Testis (tissue), 2 donors: ENCODE data around the gene DDIT3.

ENCODE experiments used
- POLR2A ChIP-seq: fragments of 450-650 bp; IDR thresholded peaks from one replicate; pipeline ENCODE4 v1.6.1; 2017; ENCODE audit warnings: antibody characterized with exemption, mild to moderate bottlenecking, moderate library complexity
- TF ChIP-seq, protein P1 (sequence below), 3 experiments: fragments of 450-650 bp in 2 of 3; fragments of 200-600 bp in 1 of 3; sonication (generic) in 1 of 3; IDR thresholded peaks; one replicate each; pipeline ENCODE4 v1.5.1; 2016 to 2019; ENCODE audit warnings: antibody characterized with exemption in 3 of 3, mild to moderate bottlenecking in 2 of 3, moderate library complexity in 1 of 3

- TF ChIP-seq, protein P1, sequence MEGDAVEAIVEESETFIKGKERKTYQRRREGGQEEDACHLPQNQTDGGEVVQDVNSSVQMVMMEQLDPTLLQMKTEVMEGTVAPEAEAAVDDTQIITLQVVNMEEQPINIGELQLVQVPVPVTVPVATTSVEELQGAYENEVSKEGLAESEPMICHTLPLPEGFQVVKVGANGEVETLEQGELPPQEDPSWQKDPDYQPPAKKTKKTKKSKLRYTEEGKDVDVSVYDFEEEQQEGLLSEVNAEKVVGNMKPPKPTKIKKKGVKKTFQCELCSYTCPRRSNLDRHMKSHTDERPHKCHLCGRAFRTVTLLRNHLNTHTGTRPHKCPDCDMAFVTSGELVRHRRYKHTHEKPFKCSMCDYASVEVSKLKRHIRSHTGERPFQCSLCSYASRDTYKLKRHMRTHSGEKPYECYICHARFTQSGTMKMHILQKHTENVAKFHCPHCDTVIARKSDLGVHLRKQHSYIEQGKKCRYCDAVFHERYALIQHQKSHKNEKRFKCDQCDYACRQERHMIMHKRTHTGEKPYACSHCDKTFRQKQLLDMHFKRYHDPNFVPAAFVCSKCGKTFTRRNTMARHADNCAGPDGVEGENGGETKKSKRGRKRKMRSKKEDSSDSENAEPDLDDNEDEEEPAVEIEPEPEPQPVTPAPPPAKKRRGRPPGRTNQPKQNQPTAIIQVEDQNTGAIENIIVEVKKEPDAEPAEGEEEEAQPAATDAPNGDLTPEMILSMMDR (IDR thresholded peaks at IDR 0.05): no peak
- no peak for TF ChIP-seq POLR2A
These were observed 11.5 kb upstream of the DDIT3 start for GRCh38 chr12:57531836-57532235.
